WTC11 (cell line): ENCODE results near the gene DCAF5. TPM values are rescaled to one million over a fixed set of nuclear protein-coding genes. Genes with fewer than 3 reads are reported as not detected.

ENCODE experiments used
- ATAC-seq: fragments of 200-7000 bp; cut with Tn5 transposase; 2 replicates; pipeline ENCODE4 v1.10.0; 2021; ENCODE audit warnings: mild to moderate bottlenecking, moderate library complexity
- CTCF ChIA-PET: fragments of 300-600 bp; sonication (Branson Sonifier 250); formaldehyde crosslinking; loops from one replicate; lab custom pipeline; 2021; ENCODE audit warnings: antibody characterized with exemption; lab: Charles Lee
- POLR2A ChIA-PET: fragments of 350-600 bp; sonication (Branson Sonifier 250); formaldehyde crosslinking; loops from one replicate; lab custom pipeline; 2021; ENCODE audit warnings: antibody characterized with exemption; lab: Charles Lee
- DNase-seq: peaks from one replicate; pipeline ENCODE4 v3.0.0; 2021; ENCODE audit warnings: low spot score
- H3K27ac Mint-ChIP-seq: 2 replicates; pipeline ENCODE4 v1.8.0; 2021; ENCODE audit warnings: mixed read lengths
- H3K27me3 Mint-ChIP-seq: 2 replicates; pipeline ENCODE4 v1.8.0; 2021; ENCODE audit warnings: low read depth, mild to moderate bottlenecking, moderate library complexity, mixed read lengths
- H3K36me3 Mint-ChIP-seq: 2 replicates; pipeline ENCODE4 v1.8.0; 2021; ENCODE audit warnings: mixed read lengths
- H3K4me1 Mint-ChIP-seq: 2 replicates; pipeline ENCODE4 v1.8.0; 2022; ENCODE audit warnings: mixed read lengths
- H3K4me3 Mint-ChIP-seq: 2 replicates; pipeline ENCODE4 v1.8.0; 2021; ENCODE audit warnings: mild to moderate bottlenecking, moderate library complexity, mixed read lengths
- H3K9me3 Mint-ChIP-seq: 2 replicates; pipeline ENCODE4 v1.8.0; 2021; ENCODE audit warnings: mixed read lengths
- CBFB ChIP-seq: sonication (generic); formaldehyde crosslinking; IDR thresholded peaks from 2 replicates; pipeline ENCODE4 v1.8.1; 2022; ENCODE audit warnings: mild to moderate bottlenecking, low read depth, missing genetic modification reagents
- ELF4 ChIP-seq: sonication (generic); formaldehyde crosslinking; IDR thresholded peaks from 2 replicates; pipeline ENCODE4 v1.8.1; 2022; ENCODE audit warnings: low read depth, mild to moderate bottlenecking, moderate library complexity, missing genetic modification reagents
- ERG ChIP-seq: fragments of 250-450 bp; sonication (Bioruptor Pico); IDR thresholded peaks from 2 replicates; pipeline ENCODE4 v1.8.0; 2021; ENCODE audit warnings: mild to moderate bottlenecking
- FOXP1 ChIP-seq: sonication (generic); formaldehyde crosslinking; IDR thresholded peaks from 2 replicates; pipeline ENCODE4 v1.8.0; 2022; ENCODE audit warnings: missing genetic modification reagents, mild to moderate bottlenecking, moderate library complexity, borderline replicate concordance
- NFATC4 ChIP-seq: fragments of 250-450 bp; sonication (Bioruptor Pico); IDR thresholded peaks from 2 replicates; pipeline ENCODE4 v1.9.0; 2021; ENCODE audit warnings: mild to moderate bottlenecking
- PRDM15 ChIP-seq: sonication (generic); formaldehyde crosslinking; IDR thresholded peaks from 2 replicates; pipeline ENCODE4 v1.8.0; 2022; ENCODE audit warnings: missing genetic modification reagents
- PREB ChIP-seq: sonication (generic); formaldehyde crosslinking; IDR thresholded peaks from 2 replicates; pipeline ENCODE4 v1.8.1; 2022; ENCODE audit warnings: mild to moderate bottlenecking, missing genetic modification reagents, moderate library complexity, borderline replicate concordance
- SP1 ChIP-seq: sonication (generic); formaldehyde crosslinking; conservative IDR thresholded peaks from 2 replicates; pipeline ENCODE4 v1.8.1; 2022; ENCODE audit warnings: missing genetic modification reagents
- ZBTB21 ChIP-seq: sonication (generic); formaldehyde crosslinking; IDR thresholded peaks from 2 replicates; pipeline ENCODE4 v1.8.1; 2023; ENCODE audit warnings: mild to moderate bottlenecking, missing genetic modification reagents, borderline replicate concordance
- ZMAT4 ChIP-seq: fragments of 250-450 bp; sonication (Bioruptor Pico); IDR thresholded peaks from 2 replicates; pipeline ENCODE4 v1.9.0; 2021; ENCODE audit warnings: mild to moderate bottlenecking
- ZNF219 ChIP-seq: sonication (generic); formaldehyde crosslinking; IDR thresholded peaks from 2 replicates; pipeline ENCODE4 v1.8.0; 2023; ENCODE audit warnings: missing genetic modification reagents, mild to moderate bottlenecking, borderline replicate concordance
- ZNF416 ChIP-seq: fragments of 250-450 bp; sonication (Bioruptor Pico); IDR thresholded peaks from 2 replicates; pipeline ENCODE4 v1.9.0; 2021; ENCODE audit warnings: mild to moderate bottlenecking, inconsistent platforms
- ZNF512 ChIP-seq: sonication (generic); formaldehyde crosslinking; IDR thresholded peaks from 2 replicates; pipeline ENCODE4 v1.8.1; 2022; ENCODE audit warnings: missing genetic modification reagents, borderline replicate concordance
- ZSCAN18 ChIP-seq: fragments of 250-450 bp; sonication (Bioruptor Pico); IDR thresholded peaks from 2 replicates; pipeline ENCODE4 v2.1.2; 2022; ENCODE audit warnings: mild to moderate bottlenecking, moderate library complexity
- total RNA-seq: library from RNA; stranded (reverse); gene quantifications from 3 replicates; pipeline ENCODE4 v1.2.3, GENCODE V29; 2021

The DCAF5 gene
- total RNA-seq, 1 experiment from 2014 or later, result 30.3 TPM

GRCh38 chr14:69013943-69014782 lies 138.8 kb downstream of the DCAF5 start:
- Mint-ChIP-seq H3K4me1 (peaks cover 38% of the 10 kb centered on the region), H3K27ac (peak overlapping the region; percentile 71)
- peak; percentile 71 for DNase-seq
- peak; percentile 56; the same call in 1 of the 2 replicates for TF ChIP-seq FOXP1 (CRISPR knock-in tag)
- 0 out of 2 replicates have a peak, but pooled peaks have one; percentile 33 for TF ChIP-seq SP1 (CRISPR knock-in tag)
- no peak for TF ChIP-seq ZSCAN18
- TF ChIP-seq, all 79 proteins: peak for 2
- ChIA-PET POLR2A (no interaction called here), CTCF (interaction anchor here (0.6 to 2.0 kb wide), 4 partner anchors 9 to 93 kb away, joined by 3 to 8 read pairs (median 4); no protein-coding TSS in a partner anchor)
- Mint-ChIP-seq H3K27me3 (no peaks in the 10 kb centered on the region), H3K4me3 (no peak overlapping the region), H3K36me3 (no peaks in the 10 kb centered on the region), H3K9me3 (no peaks in the 10 kb centered on the region)
- ATAC-seq, result peak; percentile 93

- DNase-seq, result no peak
- H3K36me3 Mint-ChIP-seq, result no peaks in the 10 kb centered on the region
- TF ChIP-seq CBFB (CRISPR knock-in tag) (no peak), ZNF416 (CRISPR knock-in tag) (0 out of 2 replicates have a peak, but pooled peaks have one; percentile 35)
- no peak overlapping the region for H3K4me3 Mint-ChIP-seq
- CTCF ChIA-PET, result interaction anchor here (1.2 to 2.0 kb wide), 3 partner anchors 26 to 95 kb away, joined by 3 to 8 read pairs (median 3); no protein-coding TSS in a partner anchor
- peaks cover 26% of the 10 kb centered on the region for H3K4me1 Mint-ChIP-seq
- H3K27me3 Mint-ChIP-seq, result no peaks in the 10 kb centered on the region
- H3K9me3 Mint-ChIP-seq, result no peaks in the 10 kb centered on the region
- no peak for ATAC-seq
- POLR2A ChIA-PET, result interaction anchor here (0.6 kb wide), 1 partner anchor 896 kb away, joined by 4 read pairs; no protein-coding TSS in a partner anchor
- H3K27ac Mint-ChIP-seq, result 0 out of 2 replicates have a peak overlapping the region, but pooled peaks have one; percentile 11
Observed at GRCh38 chr14:69012256-69012953, 140.5 kb downstream of the DCAF5 start.

GRCh38 chr14:69010648-69011047 lies 142.3 kb downstream of the DCAF5 start:
- Mint-ChIP-seq H3K4me3 (no peak overlapping the region), H3K27me3 (no peaks in the 10 kb centered on the region; the same call in 1 of the 2 replicates), H3K4me1 (peaks cover 25% of the 10 kb centered on the region), H3K27ac (no peak overlapping the region), H3K9me3 (no peaks in the 10 kb centered on the region), H3K36me3 (no peaks in the 10 kb centered on the region)
- ATAC-seq, result no peak
- no peak for DNase-seq
- no peak for TF ChIP-seq NFATC4
- no peak for TF ChIP-seq PRDM15 (CRISPR knock-in tag)
- TF ChIP-seq ZNF512 (CRISPR knock-in tag), result no peak
- no peak for TF ChIP-seq ZNF219 (CRISPR knock-in tag)
- no peak for TF ChIP-seq ZSCAN18
- no peak for TF ChIP-seq PREB (CRISPR knock-in tag)
- TF ChIP-seq ZMAT4 (CRISPR knock-in tag), result no peak
- no peak for TF ChIP-seq ELF4
- TF ChIP-seq ZBTB21 (CRISPR knock-in tag), result no peak
- TF ChIP-seq ERG (CRISPR knock-in tag), result no peak
- CTCF ChIA-PET, result no interaction called here
- POLR2A ChIA-PET, result no interaction called here
